Panc1 (cell line): ENCODE results near the gene CHD6. TPM values are rescaled to one million over a fixed set of nuclear protein-coding genes. Genes with fewer than 3 reads are reported as not detected.

Source experiments
- ATAC-seq: fragments of 200-7000 bp; cut with Tn5 transposase; 2 replicates; pipeline ENCODE4 v1.9.1; 2020; ENCODE audit warnings: mild to moderate bottlenecking, moderate library complexity
- BruUV-seq: library from RNA; stranded (reverse); fragments of 400-500 nt; replicated peaks from 2 replicates; lab custom pipeline; 2021; lab: Mats Ljungman, UMichigan
- CTCF ChIA-PET: fragments of 300-600 bp; sonication (Branson Sonifier 250); formaldehyde crosslinking; loops from one replicate; lab custom pipeline; 2022; ENCODE audit warnings: antibody characterized with exemption; lab: Charles Lee
- POLR2A ChIA-PET: fragments of 300-600 bp; sonication (Branson Sonifier 250); formaldehyde crosslinking; loops from one replicate; lab custom pipeline; 2022; ENCODE audit warnings: antibody characterized with exemption; lab: Charles Lee
- DNase-seq: peaks from one replicate; pipeline ENCODE4 v3.0.0-alpha.2; 2010; ENCODE audit warnings: low read depth, low spot score
- H3K27ac ChIP-seq: 2 replicates; pipeline ENCODE4 v1.5.1; 2011; ENCODE audit warnings: mild to moderate bottlenecking, low read length, inconsistent platforms
- H3K27me3 ChIP-seq: fragments of 200-500 bp; sonication (Bioruptor generic); 2 replicates; pipeline ENCODE4 v1.6.0; 2014; ENCODE audit warnings: low read length, inconsistent platforms; ENCODE audit not compliant: control insufficient read depth, insufficient read depth
- H3K36me3 ChIP-seq: fragments of 200-500 bp; sonication (Bioruptor generic); 2 replicates; pipeline ENCODE4 v1.5.1; 2014; ENCODE audit warnings: inconsistent platforms, mild to moderate bottlenecking, low read length, moderate library complexity; ENCODE audit not compliant: control insufficient read depth, insufficient read depth
- H3K4me1 ChIP-seq: 2 replicates; pipeline ENCODE4 v1.5.1; 2011; ENCODE audit warnings: inconsistent platforms, mild to moderate bottlenecking, low read length, moderate library complexity; ENCODE audit not compliant: control insufficient read depth, insufficient read depth
- H3K4me3 ChIP-seq, 2 experiments: 2 replicates each; pipeline ENCODE4 v1.5.1; 2011 to 2012; ENCODE audit warnings: low read depth in 2 of 2, low read length in 2 of 2, mild to moderate bottlenecking in 2 of 2, inconsistent platforms in 1 of 2, moderate library complexity in 1 of 2
- H3K9me3 ChIP-seq: fragments of 200-500 bp; sonication (Bioruptor generic); 2 replicates; pipeline ENCODE4 v1.5.1; 2014; ENCODE audit warnings: low read depth, mild to moderate bottlenecking, inconsistent platforms, low read length, moderate library complexity; ENCODE audit not compliant: control insufficient read depth, insufficient read depth
- POLR2AphosphoS5 ChIP-seq: IDR thresholded peaks from 2 replicates; pipeline ENCODE4 v1.6.1; 2012; ENCODE audit warnings: mild to moderate bottlenecking, low read depth, low read length, moderate library complexity
- SIN3A ChIP-seq: IDR thresholded peaks from 2 replicates; pipeline ENCODE4 v1.6.1; 2012; ENCODE audit warnings: low read depth, mild to moderate bottlenecking, low read length, moderate library complexity, borderline replicate concordance; ENCODE audit not compliant: insufficient read depth
- TCF7L2 ChIP-seq: IDR thresholded peaks from 2 replicates; pipeline ENCODE4 v1.6.1; 2011; ENCODE audit warnings: mild to moderate bottlenecking, low read depth, low read length, inconsistent platforms
- in situ Hi-C: cut with HindIII; loops from 2 replicates; pipeline ENCODE4 v1.10.0; 2016; ENCODE audit warnings: low sequenced_read_pairs, low pct_unique_long_range_greater_than_20kb
- intact Hi-C: fragments of 100-400 bp; cut with micrococcal nuclease; formaldehyde crosslinking; loops from one replicate; pipeline ENCODE4 v1.10.0; 2022; ENCODE audit not compliant: unreplicated experiment
- total RNA-seq: library from RNA; stranded (reverse); gene quantifications from one replicate; pipeline ENCODE4 v1.2.1, GENCODE V29; 2021; ENCODE audit not compliant: unreplicated experiment
- TF ChIP-seq, protein P1 (sequence below), 2 experiments: IDR thresholded peaks; 2 replicates each; pipeline ENCODE4 v1.6.1; 2011 to 2012; ENCODE audit warnings: low read depth in 2 of 2, control low read depth in 1 of 2, low read length in 1 of 2, mild to moderate bottlenecking in 1 of 2, moderate library complexity in 1 of 2; ENCODE audit not compliant: insufficient read depth in 1 of 2
- TF ChIP-seq, protein P2 (sequence below): fragments of 450-650 bp; IDR thresholded peaks from 2 replicates; pipeline ENCODE4 v1.5.1; 2017; ENCODE audit warnings: mild to moderate bottlenecking

CHD6 gene
- total RNA-seq, 1 experiment from 2014 or later, result 21.3 TPM

DNA sequence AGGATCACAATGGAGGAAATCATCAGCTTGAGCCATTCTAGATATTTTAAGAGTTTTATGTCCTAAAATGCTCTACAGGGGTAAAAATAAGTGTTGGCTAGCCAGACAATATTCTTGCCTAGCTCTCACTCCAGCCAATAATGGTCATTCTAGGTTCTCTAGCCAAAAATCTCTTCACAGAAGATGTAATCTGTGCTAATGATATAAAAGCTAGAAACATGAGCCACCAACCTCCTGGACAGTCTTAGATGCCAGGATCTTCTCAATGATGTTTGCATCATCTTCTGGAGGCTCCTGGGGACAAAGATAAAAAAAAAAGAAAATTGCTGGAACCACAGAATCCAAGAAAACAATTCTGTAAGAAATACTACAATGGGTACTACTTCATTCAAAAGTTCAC lies 119.1 kb downstream of the CHD6 start:
- Histone ChIP-seq H3K36me3 (no peaks in the 10 kb centered on the region), H3K9me3 (no peaks in the 10 kb centered on the region), H3K4me3 (no peak overlapping the region), H3K4me1 (no peaks in the 10 kb centered on the region), H3K27me3 (no peaks in the 10 kb centered on the region), H3K27ac (no peak overlapping the region)
- no peak for ATAC-seq
- POLR2A ChIA-PET, result interaction anchor here (0.8 kb wide), 1 partner anchor 10 kb away, joined by 10 read pairs; no protein-coding TSS in a partner anchor
- intact Hi-C loops, result no loop called here
- TF ChIP-seq, protein P1, sequence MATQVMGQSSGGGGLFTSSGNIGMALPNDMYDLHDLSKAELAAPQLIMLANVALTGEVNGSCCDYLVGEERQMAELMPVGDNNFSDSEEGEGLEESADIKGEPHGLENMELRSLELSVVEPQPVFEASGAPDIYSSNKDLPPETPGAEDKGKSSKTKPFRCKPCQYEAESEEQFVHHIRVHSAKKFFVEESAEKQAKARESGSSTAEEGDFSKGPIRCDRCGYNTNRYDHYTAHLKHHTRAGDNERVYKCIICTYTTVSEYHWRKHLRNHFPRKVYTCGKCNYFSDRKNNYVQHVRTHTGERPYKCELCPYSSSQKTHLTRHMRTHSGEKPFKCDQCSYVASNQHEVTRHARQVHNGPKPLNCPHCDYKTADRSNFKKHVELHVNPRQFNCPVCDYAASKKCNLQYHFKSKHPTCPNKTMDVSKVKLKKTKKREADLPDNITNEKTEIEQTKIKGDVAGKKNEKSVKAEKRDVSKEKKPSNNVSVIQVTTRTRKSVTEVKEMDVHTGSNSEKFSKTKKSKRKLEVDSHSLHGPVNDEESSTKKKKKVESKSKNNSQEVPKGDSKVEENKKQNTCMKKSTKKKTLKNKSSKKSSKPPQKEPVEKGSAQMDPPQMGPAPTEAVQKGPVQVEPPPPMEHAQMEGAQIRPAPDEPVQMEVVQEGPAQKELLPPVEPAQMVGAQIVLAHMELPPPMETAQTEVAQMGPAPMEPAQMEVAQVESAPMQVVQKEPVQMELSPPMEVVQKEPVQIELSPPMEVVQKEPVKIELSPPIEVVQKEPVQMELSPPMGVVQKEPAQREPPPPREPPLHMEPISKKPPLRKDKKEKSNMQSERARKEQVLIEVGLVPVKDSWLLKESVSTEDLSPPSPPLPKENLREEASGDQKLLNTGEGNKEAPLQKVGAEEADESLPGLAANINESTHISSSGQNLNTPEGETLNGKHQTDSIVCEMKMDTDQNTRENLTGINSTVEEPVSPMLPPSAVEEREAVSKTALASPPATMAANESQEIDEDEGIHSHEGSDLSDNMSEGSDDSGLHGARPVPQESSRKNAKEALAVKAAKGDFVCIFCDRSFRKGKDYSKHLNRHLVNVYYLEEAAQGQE (IDR thresholded peaks at IDR 0.05; ENCODE audit: insufficient read depth in 1 of 2, low read depth in 2 of 2, low read length in 1 of 2), result no peak
- TF ChIP-seq, protein P2, sequence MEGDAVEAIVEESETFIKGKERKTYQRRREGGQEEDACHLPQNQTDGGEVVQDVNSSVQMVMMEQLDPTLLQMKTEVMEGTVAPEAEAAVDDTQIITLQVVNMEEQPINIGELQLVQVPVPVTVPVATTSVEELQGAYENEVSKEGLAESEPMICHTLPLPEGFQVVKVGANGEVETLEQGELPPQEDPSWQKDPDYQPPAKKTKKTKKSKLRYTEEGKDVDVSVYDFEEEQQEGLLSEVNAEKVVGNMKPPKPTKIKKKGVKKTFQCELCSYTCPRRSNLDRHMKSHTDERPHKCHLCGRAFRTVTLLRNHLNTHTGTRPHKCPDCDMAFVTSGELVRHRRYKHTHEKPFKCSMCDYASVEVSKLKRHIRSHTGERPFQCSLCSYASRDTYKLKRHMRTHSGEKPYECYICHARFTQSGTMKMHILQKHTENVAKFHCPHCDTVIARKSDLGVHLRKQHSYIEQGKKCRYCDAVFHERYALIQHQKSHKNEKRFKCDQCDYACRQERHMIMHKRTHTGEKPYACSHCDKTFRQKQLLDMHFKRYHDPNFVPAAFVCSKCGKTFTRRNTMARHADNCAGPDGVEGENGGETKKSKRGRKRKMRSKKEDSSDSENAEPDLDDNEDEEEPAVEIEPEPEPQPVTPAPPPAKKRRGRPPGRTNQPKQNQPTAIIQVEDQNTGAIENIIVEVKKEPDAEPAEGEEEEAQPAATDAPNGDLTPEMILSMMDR, result no peak
- TF ChIP-seq POLR2AphosphoS5, result no peak
- no peak for TF ChIP-seq TCF7L2
- no peak for TF ChIP-seq SIN3A
- CTCF ChIA-PET, result no interaction called here
- in situ Hi-C loops, result no loop called here
- BruUV-seq, result no TSS peak
- no peak for DNase-seq

DNA sequence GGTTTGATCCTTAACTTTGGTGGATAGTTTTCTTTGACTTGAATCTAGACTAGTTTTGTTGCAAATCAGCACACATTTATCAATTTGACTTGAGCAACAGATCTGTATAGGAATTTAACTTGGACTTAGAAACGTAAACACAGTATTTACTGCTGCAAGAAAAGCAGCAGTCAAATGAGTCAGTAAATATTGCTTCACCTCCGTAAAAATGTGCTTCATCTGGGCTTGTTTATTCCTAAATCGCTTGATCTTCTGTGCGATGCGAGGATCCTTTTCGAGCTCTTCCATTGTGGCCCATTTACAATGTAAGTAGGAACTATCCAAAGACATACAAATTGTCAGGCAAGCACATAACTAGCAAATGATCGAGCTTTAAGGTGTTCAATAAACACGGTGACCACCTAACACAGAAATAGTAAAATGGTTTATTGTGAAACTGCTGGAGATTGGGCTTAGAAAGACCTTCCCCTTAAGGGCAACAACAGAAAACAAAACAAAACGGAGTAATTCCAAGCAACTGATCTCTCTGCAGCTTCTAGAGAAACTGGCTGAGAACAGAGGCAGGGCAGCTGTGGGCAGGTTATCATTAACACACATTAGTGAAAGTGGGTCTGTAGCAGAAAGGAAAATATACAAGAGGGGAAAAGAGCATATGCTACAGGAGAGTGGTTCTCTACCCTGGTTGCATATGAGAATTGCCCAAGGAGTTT lies 120.8 kb downstream of the CHD6 start:
- BruUV-seq, result no TSS peak
- Histone ChIP-seq H3K4me3 (no peak overlapping the region), H3K4me1 (no peaks in the 10 kb centered on the region), H3K36me3 (no peaks in the 10 kb centered on the region), H3K27ac (no peak overlapping the region), H3K27me3 (no peaks in the 10 kb centered on the region), H3K9me3 (no peaks in the 10 kb centered on the region)
- TF ChIP-seq POLR2AphosphoS5, result no peak
- TF ChIP-seq SIN3A, result no peak
- TF ChIP-seq, protein P2, result no peak
- no peak for TF ChIP-seq TCF7L2
- TF ChIP-seq, protein P1 (IDR thresholded peaks at IDR 0.05; ENCODE audit: insufficient read depth in 1 of 2, low read depth in 2 of 2, low read length in 1 of 2), result no peak
- no peak for ATAC-seq
- ChIA-PET CTCF (no interaction called here), POLR2A (no interaction called here)
- intact Hi-C loops (no loop called here), in situ Hi-C loops (no loop called here)
- DNase-seq, result no peak
